DND-41 (cell line): ENCODE measurements around the gene ABCA2.

Experiments used
- ATAC-seq: fragments of 200-7000 bp; cut with Tn5 transposase; 3 replicates; pipeline ENCODE4 v1.9.1; 2021; ENCODE audit warnings: low read depth; ENCODE audit not compliant: insufficient read depth
- DNase-seq: peaks from one replicate; pipeline ENCODE4 v3.0.0-alpha.2; 2020
- H2AFZ ChIP-seq: 2 replicates; pipeline ENCODE4 v1.6.0; 2012; ENCODE audit warnings: low read depth, low read length
- H3K27ac ChIP-seq: 2 replicates; pipeline ENCODE4 v1.5.1; 2012; ENCODE audit warnings: low read length, inconsistent platforms
- H3K27me3 ChIP-seq: fragments of 200-600 bp; sonication (generic); 2 replicates; pipeline ENCODE4 v1.6.0; 2012; ENCODE audit warnings: low read length, mild to moderate bottlenecking, inconsistent platforms; ENCODE audit not compliant: insufficient read depth, poor library complexity
- H3K36me3 ChIP-seq: 2 replicates; pipeline ENCODE4 v1.5.1; 2012; ENCODE audit warnings: low read length, inconsistent platforms; ENCODE audit not compliant: insufficient read depth
- H3K4me1 ChIP-seq: 2 replicates; pipeline ENCODE4 v1.5.1; 2012; ENCODE audit warnings: mild to moderate bottlenecking, low read length; ENCODE audit not compliant: insufficient read depth
- H3K4me2 ChIP-seq: 2 replicates; pipeline ENCODE4 v1.6.0; 2012; ENCODE audit warnings: mild to moderate bottlenecking, moderate library complexity, low read length, inconsistent platforms; ENCODE audit not compliant: insufficient read depth
- H3K4me3 ChIP-seq, 2 experiments: fragments of 200-600 bp in 1 of 2; shearing (Covaris generic) in 1 of 2; 2 replicates each; pipeline ENCODE4 v1.5.1; 2012 to 2016; ENCODE audit warnings: inconsistent platforms in 2 of 2, low read length in 2 of 2, mild to moderate bottlenecking in 2 of 2, low read depth in 1 of 2, moderate library complexity in 1 of 2
- H3K79me2 ChIP-seq: 2 replicates; pipeline ENCODE4 v1.6.0; 2012; ENCODE audit warnings: low read length, inconsistent platforms; ENCODE audit not compliant: insufficient read depth
- H3K9ac ChIP-seq: 2 replicates; pipeline ENCODE4 v1.6.0; 2012; ENCODE audit warnings: low read depth, mild to moderate bottlenecking, inconsistent platforms, low read length, moderate library complexity
- H3K9me3 ChIP-seq: 2 replicates; pipeline ENCODE4 v1.5.1; 2012; ENCODE audit warnings: low read length, moderate library complexity, mild to moderate bottlenecking, inconsistent platforms; ENCODE audit not compliant: insufficient read depth, severe bottlenecking
- H4K20me1 ChIP-seq: 2 replicates; pipeline ENCODE4 v1.6.0; 2012; ENCODE audit warnings: low read length; ENCODE audit not compliant: insufficient read depth
- EZH2 ChIP-seq: IDR thresholded peaks from 3 replicates; pipeline ENCODE4 v1.6.1; 2012; ENCODE audit warnings: borderline replicate concordance, low read depth, mild to moderate bottlenecking, moderate library complexity, low read length, inconsistent platforms; ENCODE audit not compliant: severe bottlenecking
- TF ChIP-seq, protein P1 (sequence below): IDR thresholded peaks from 2 replicates; pipeline ENCODE4 v1.5.1; 2012; ENCODE audit warnings: borderline replicate concordance, low read length, moderate library complexity, mild to moderate bottlenecking; ENCODE audit not compliant: poor library complexity, severe bottlenecking; ENCODE audit errors: extremely low read depth

ABCA2 gene

DNA sequence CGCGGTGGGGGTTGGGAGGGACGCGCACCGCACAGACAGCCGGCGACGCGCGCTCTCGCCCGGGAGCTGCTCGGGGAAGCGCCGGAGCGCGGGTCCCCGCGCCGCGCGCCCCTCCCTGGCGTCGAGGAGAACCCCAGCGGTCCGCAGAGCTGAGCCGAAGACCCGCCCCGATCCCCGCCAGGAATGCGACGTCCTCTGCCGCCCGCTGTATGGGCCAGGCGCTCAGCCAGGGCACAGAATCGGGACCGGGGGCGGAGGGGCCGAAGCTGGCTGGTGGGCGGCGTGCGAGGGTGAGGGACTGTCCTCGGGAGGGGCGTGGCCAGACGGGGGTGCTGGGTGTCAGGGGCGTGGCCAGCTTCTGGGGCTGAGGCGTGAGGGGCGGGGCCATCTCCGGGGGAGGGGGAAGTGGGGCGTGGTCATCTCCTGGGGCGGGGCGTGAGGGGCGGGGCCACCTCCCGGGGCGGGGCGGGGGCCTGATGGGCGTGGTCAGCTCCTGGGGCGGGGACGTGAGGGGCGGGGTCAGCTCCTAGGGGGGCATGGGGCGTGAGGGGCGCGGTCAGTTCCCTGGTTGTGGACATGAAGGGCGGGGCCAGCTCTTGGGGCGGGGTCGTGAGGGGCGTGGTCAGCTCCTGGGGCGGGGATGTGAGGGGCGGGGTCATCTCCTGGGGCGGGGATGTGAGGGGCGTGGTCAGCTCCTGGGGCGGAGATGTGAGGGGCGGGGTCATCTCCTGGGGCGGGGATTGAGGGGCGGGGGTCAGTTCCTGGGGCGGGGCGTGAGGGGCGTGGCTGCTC is 49.8 kb downstream of the ABCA2 start:
- Histone ChIP-seq H4K20me1 (no peaks in the 10 kb centered on the region), H3K79me2 (no peaks in the 10 kb centered on the region), H3K27ac (no peak overlapping the region), H2AFZ (no peak overlapping the region), H3K36me3 (no peaks in the 10 kb centered on the region), H3K9ac (no peak overlapping the region), H3K9me3 (no peaks in the 10 kb centered on the region), H3K4me1 (no peaks in the 10 kb centered on the region), H3K4me2 (no peak overlapping the region), H3K4me3 (no peak overlapping the region), H3K27me3 (no peaks in the 10 kb centered on the region)
- TF ChIP-seq EZH2 = no peak
- TF ChIP-seq, protein P1, sequence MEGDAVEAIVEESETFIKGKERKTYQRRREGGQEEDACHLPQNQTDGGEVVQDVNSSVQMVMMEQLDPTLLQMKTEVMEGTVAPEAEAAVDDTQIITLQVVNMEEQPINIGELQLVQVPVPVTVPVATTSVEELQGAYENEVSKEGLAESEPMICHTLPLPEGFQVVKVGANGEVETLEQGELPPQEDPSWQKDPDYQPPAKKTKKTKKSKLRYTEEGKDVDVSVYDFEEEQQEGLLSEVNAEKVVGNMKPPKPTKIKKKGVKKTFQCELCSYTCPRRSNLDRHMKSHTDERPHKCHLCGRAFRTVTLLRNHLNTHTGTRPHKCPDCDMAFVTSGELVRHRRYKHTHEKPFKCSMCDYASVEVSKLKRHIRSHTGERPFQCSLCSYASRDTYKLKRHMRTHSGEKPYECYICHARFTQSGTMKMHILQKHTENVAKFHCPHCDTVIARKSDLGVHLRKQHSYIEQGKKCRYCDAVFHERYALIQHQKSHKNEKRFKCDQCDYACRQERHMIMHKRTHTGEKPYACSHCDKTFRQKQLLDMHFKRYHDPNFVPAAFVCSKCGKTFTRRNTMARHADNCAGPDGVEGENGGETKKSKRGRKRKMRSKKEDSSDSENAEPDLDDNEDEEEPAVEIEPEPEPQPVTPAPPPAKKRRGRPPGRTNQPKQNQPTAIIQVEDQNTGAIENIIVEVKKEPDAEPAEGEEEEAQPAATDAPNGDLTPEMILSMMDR = no peak
- no peak for ATAC-seq
- no peak for DNase-seq

DNA sequence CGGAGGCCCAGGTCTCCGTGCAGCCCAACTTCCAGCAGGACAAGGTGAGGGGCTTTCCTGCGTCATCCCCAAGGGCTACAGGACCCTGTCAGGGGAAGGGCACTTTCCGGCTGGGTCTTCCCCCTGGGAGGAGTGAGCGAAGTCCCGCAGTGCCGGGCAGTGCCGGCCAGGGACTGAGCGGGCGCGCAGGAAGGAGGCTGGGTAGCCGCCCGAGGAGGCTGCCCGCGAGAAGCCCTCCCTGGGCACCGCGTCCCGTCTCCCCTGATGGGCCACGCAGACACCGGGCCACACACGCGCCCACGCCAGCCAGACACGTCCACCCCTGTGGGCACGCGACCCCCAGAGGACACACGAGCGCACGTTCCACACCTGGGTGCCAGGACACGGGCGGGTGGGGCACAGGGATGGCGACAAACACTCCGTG is 50.4 kb downstream of the ABCA2 start:
- Histone ChIP-seq H3K27ac (no peak overlapping the region), H3K4me3 (no peak overlapping the region), H2AFZ (no peak overlapping the region), H4K20me1 (no peaks in the 10 kb centered on the region), H3K9me3 (no peaks in the 10 kb centered on the region), H3K36me3 (no peaks in the 10 kb centered on the region), H3K4me2 (no peak overlapping the region), H3K9ac (no peak overlapping the region), H3K79me2 (no peaks in the 10 kb centered on the region), H3K27me3 (no peaks in the 10 kb centered on the region), H3K4me1 (no peaks in the 10 kb centered on the region)
- TF ChIP-seq EZH2 = no peak
- TF ChIP-seq, protein P1 = no peak
- ATAC-seq = no peak
- DNase-seq = no peak

DNA sequence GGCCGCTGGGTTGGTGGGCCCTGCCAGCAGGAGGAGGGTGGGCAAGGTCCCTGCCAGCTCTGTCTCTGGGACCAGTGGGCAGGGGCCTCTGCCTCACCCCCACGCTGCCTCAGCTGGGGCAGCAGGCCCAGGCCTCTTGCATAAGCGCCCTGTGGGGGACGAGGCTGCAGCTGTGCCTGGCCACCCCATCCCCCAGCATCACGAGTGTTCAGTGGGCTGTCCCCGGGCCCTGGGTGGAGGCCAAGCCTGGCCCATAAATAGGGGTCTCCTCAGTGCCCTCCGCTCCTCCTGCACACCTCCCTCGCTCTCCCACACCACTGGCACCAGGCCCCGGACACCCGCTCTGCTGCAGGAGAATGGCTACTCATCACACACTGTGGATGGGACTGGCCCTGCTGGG is 50.8 kb downstream of the ABCA2 start, which contains the start of gene PTGDS:
PTGDS (plus strand) TSS at position 282 of the 400 bp plus-strand sequence; CDS start at position 357, 75 bp downstream.
- no peak within 1 kb of the TSS for H3K27ac ChIP-seq
- DNase-seq (no peak), ATAC-seq (no peak)
- no peaks in the 10 kb centered on the region for H3K36me3 ChIP-seq
- TF ChIP-seq, protein P1 = no peak
- TF ChIP-seq EZH2 = no peak
- no peaks in the 10 kb centered on the region for H3K27me3 ChIP-seq
- H3K79me2 ChIP-seq = no peaks in the 10 kb centered on the region
- no peak within 1 kb of the TSS for H2AFZ ChIP-seq
- H4K20me1 ChIP-seq = no peaks in the 10 kb centered on the region
- H3K4me3 ChIP-seq = no peak within 1 kb of the TSS
- no peaks in the 10 kb centered on the region for H3K9me3 ChIP-seq
- no peak within 1 kb of the TSS for H3K4me2 ChIP-seq
- H3K4me1 ChIP-seq = no peaks in the 10 kb centered on the region
- no peak within 1 kb of the TSS for H3K9ac ChIP-seq
